Measurements from ENCODE around the gene SMC5.

DNA sequence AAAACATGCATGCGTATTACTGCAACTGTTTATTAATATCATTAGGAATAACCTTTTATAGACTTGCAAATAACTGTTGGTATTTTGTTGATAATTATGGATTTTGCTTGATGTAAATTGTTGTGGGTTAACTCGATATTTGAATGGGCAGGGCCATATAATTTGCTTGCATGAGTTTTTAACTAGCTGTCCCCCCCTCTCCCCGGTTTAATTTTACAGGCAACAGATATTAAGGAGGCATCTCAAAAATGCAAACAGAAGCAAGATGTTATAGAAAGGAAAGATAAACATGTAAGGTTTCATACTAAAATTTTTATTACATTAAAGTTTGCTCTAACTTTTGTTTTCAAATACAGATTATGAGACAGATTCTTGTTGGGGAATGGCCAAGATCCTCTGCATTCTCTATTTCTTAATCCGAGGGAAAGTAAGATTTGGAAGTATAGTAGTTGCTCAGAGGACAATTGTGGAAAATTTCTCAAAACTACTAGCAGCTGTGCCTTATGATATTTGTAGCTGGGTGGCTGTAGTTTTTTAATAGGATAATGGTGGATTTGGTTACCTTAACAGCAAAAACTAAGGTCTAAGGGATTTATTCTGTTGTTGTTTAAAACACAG, 27.3 kb downstream of the SMC5 start:
- no peak for TF ChIP-seq SNAI2 (CRISPR knock-in tag; IDR thresholded peaks at IDR 0.05)
- TF ChIP-seq, protein P1, sequence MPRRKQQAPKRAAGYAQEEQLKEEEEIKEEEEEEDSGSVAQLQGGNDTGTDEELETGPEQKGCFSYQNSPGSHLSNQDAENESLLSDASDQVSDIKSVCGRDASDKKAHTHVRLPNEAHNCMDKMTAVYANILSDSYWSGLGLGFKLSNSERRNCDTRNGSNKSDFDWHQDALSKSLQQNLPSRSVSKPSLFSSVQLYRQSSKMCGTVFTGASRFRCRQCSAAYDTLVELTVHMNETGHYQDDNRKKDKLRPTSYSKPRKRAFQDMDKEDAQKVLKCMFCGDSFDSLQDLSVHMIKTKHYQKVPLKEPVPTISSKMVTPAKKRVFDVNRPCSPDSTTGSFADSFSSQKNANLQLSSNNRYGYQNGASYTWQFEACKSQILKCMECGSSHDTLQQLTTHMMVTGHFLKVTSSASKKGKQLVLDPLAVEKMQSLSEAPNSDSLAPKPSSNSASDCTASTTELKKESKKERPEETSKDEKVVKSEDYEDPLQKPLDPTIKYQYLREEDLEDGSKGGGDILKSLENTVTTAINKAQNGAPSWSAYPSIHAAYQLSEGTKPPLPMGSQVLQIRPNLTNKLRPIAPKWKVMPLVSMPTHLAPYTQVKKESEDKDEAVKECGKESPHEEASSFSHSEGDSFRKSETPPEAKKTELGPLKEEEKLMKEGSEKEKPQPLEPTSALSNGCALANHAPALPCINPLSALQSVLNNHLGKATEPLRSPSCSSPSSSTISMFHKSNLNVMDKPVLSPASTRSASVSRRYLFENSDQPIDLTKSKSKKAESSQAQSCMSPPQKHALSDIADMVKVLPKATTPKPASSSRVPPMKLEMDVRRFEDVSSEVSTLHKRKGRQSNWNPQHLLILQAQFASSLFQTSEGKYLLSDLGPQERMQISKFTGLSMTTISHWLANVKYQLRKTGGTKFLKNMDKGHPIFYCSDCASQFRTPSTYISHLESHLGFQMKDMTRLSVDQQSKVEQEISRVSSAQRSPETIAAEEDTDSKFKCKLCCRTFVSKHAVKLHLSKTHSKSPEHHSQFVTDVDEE (CRISPR knock-in tag; IDR thresholded peaks at IDR 0.05): no peak
- no peak for TF ChIP-seq ARNTL (CRISPR knock-in tag; IDR thresholded peaks at IDR 0.05; ENCODE audit: borderline replicate concordance, low read depth)

Measured in SK-N-SH treated with all-trans-retinoic acid at 6 μM for 48 hours (cell line).